Panc1 (cell line): Measurements from ENCODE around the gene ERC2. TPM values are rescaled to one million over a fixed set of nuclear protein-coding genes. Genes with fewer than 3 reads are reported as not detected.

Source experiments
- ATAC-seq: fragments of 200-7000 bp; cut with Tn5 transposase; 2 replicates; pipeline ENCODE4 v1.9.1; 2020; ENCODE audit warnings: mild to moderate bottlenecking, moderate library complexity
- BruUV-seq: library from RNA; stranded (reverse); fragments of 400-500 nt; replicated peaks from 2 replicates; lab custom pipeline; 2021; lab: Mats Ljungman, UMichigan
- CTCF ChIA-PET: fragments of 300-600 bp; sonication (Branson Sonifier 250); formaldehyde crosslinking; loops from one replicate; lab custom pipeline; 2022; ENCODE audit warnings: antibody characterized with exemption; lab: Charles Lee
- POLR2A ChIA-PET: fragments of 300-600 bp; sonication (Branson Sonifier 250); formaldehyde crosslinking; loops from one replicate; lab custom pipeline; 2022; ENCODE audit warnings: antibody characterized with exemption; lab: Charles Lee
- DNase-seq: peaks from one replicate; pipeline ENCODE4 v3.0.0-alpha.2; 2010; ENCODE audit warnings: low read depth, low spot score
- H3K27ac ChIP-seq: 2 replicates; pipeline ENCODE4 v1.5.1; 2011; ENCODE audit warnings: mild to moderate bottlenecking, low read length, inconsistent platforms
- H3K27me3 ChIP-seq: fragments of 200-500 bp; sonication (Bioruptor generic); 2 replicates; pipeline ENCODE4 v1.6.0; 2014; ENCODE audit warnings: low read length, inconsistent platforms; ENCODE audit not compliant: control insufficient read depth, insufficient read depth
- H3K36me3 ChIP-seq: fragments of 200-500 bp; sonication (Bioruptor generic); 2 replicates; pipeline ENCODE4 v1.5.1; 2014; ENCODE audit warnings: inconsistent platforms, mild to moderate bottlenecking, low read length, moderate library complexity; ENCODE audit not compliant: control insufficient read depth, insufficient read depth
- H3K4me1 ChIP-seq: 2 replicates; pipeline ENCODE4 v1.5.1; 2011; ENCODE audit warnings: inconsistent platforms, mild to moderate bottlenecking, low read length, moderate library complexity; ENCODE audit not compliant: control insufficient read depth, insufficient read depth
- H3K4me3 ChIP-seq, 2 experiments: 2 replicates each; pipeline ENCODE4 v1.5.1; 2011 to 2012; ENCODE audit warnings: low read depth in 2 of 2, low read length in 2 of 2, mild to moderate bottlenecking in 2 of 2, inconsistent platforms in 1 of 2, moderate library complexity in 1 of 2
- H3K9me3 ChIP-seq: fragments of 200-500 bp; sonication (Bioruptor generic); 2 replicates; pipeline ENCODE4 v1.5.1; 2014; ENCODE audit warnings: low read depth, mild to moderate bottlenecking, inconsistent platforms, low read length, moderate library complexity; ENCODE audit not compliant: control insufficient read depth, insufficient read depth
- POLR2AphosphoS5 ChIP-seq: IDR thresholded peaks from 2 replicates; pipeline ENCODE4 v1.6.1; 2012; ENCODE audit warnings: mild to moderate bottlenecking, low read depth, low read length, moderate library complexity
- SIN3A ChIP-seq: IDR thresholded peaks from 2 replicates; pipeline ENCODE4 v1.6.1; 2012; ENCODE audit warnings: low read depth, mild to moderate bottlenecking, low read length, moderate library complexity, borderline replicate concordance; ENCODE audit not compliant: insufficient read depth
- TCF7L2 ChIP-seq: IDR thresholded peaks from 2 replicates; pipeline ENCODE4 v1.6.1; 2011; ENCODE audit warnings: mild to moderate bottlenecking, low read depth, low read length, inconsistent platforms
- in situ Hi-C: cut with HindIII; loops from 2 replicates; pipeline ENCODE4 v1.10.0; 2016; ENCODE audit warnings: low sequenced_read_pairs, low pct_unique_long_range_greater_than_20kb
- intact Hi-C: fragments of 100-400 bp; cut with micrococcal nuclease; formaldehyde crosslinking; loops from one replicate; pipeline ENCODE4 v1.10.0; 2022; ENCODE audit not compliant: unreplicated experiment
- total RNA-seq: library from RNA; stranded (reverse); gene quantifications from one replicate; pipeline ENCODE4 v1.2.1, GENCODE V29; 2021; ENCODE audit not compliant: unreplicated experiment
- TF ChIP-seq, protein P1 (sequence below), 2 experiments: IDR thresholded peaks; 2 replicates each; pipeline ENCODE4 v1.6.1; 2011 to 2012; ENCODE audit warnings: low read depth in 2 of 2, control low read depth in 1 of 2, low read length in 1 of 2, mild to moderate bottlenecking in 1 of 2, moderate library complexity in 1 of 2; ENCODE audit not compliant: insufficient read depth in 1 of 2
- TF ChIP-seq, protein P2 (sequence below): fragments of 450-650 bp; IDR thresholded peaks from 2 replicates; pipeline ENCODE4 v1.5.1; 2017; ENCODE audit warnings: mild to moderate bottlenecking

ERC2 gene
- total RNA-seq, 1 experiment from 2014 or later: 0.33 TPM

DNA sequence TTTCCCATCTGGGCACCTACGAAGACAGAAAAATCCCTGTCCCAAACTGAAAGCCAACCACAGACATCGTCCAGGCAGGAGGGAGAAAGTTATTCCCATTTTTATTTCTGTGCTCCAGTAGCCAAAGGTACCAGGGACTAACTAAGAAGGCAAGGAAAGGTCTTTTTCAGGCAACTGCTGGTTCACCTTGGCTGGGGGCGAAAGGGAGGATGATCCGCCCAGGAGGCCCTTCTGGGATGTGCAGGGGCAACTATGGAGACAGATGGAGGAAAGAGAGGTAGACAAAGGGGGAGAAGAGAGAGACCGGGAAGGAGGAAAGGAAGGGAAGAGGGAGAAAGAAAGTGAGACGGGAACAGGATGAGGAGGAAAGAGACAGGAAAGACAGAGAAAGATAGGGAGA, 994.5 kb downstream of the ERC2 start:
- Histone ChIP-seq H3K27me3 (peaks cover 4% of the 10 kb centered on the region; the same call in 1 of the 2 replicates), H3K4me1 (no peaks in the 10 kb centered on the region), H3K4me3 (no peak overlapping the region), H3K36me3 (no peaks in the 10 kb centered on the region), H3K27ac (no peak overlapping the region), H3K9me3 (no peaks in the 10 kb centered on the region)
- in situ Hi-C loops (no loop called here), intact Hi-C loops (no loop called here)
- DNase-seq (no peak), ATAC-seq (no peak)
- BruUV-seq: no TSS peak
- ChIA-PET POLR2A (no interaction called here), CTCF (no interaction called here)
- no peak for TF ChIP-seq SIN3A
- TF ChIP-seq, protein P1, sequence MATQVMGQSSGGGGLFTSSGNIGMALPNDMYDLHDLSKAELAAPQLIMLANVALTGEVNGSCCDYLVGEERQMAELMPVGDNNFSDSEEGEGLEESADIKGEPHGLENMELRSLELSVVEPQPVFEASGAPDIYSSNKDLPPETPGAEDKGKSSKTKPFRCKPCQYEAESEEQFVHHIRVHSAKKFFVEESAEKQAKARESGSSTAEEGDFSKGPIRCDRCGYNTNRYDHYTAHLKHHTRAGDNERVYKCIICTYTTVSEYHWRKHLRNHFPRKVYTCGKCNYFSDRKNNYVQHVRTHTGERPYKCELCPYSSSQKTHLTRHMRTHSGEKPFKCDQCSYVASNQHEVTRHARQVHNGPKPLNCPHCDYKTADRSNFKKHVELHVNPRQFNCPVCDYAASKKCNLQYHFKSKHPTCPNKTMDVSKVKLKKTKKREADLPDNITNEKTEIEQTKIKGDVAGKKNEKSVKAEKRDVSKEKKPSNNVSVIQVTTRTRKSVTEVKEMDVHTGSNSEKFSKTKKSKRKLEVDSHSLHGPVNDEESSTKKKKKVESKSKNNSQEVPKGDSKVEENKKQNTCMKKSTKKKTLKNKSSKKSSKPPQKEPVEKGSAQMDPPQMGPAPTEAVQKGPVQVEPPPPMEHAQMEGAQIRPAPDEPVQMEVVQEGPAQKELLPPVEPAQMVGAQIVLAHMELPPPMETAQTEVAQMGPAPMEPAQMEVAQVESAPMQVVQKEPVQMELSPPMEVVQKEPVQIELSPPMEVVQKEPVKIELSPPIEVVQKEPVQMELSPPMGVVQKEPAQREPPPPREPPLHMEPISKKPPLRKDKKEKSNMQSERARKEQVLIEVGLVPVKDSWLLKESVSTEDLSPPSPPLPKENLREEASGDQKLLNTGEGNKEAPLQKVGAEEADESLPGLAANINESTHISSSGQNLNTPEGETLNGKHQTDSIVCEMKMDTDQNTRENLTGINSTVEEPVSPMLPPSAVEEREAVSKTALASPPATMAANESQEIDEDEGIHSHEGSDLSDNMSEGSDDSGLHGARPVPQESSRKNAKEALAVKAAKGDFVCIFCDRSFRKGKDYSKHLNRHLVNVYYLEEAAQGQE (IDR thresholded peaks at IDR 0.05; ENCODE audit: insufficient read depth in 1 of 2, low read depth in 2 of 2, low read length in 1 of 2): no peak
- TF ChIP-seq POLR2AphosphoS5: no peak
- TF ChIP-seq TCF7L2: no peak
- TF ChIP-seq, protein P2, sequence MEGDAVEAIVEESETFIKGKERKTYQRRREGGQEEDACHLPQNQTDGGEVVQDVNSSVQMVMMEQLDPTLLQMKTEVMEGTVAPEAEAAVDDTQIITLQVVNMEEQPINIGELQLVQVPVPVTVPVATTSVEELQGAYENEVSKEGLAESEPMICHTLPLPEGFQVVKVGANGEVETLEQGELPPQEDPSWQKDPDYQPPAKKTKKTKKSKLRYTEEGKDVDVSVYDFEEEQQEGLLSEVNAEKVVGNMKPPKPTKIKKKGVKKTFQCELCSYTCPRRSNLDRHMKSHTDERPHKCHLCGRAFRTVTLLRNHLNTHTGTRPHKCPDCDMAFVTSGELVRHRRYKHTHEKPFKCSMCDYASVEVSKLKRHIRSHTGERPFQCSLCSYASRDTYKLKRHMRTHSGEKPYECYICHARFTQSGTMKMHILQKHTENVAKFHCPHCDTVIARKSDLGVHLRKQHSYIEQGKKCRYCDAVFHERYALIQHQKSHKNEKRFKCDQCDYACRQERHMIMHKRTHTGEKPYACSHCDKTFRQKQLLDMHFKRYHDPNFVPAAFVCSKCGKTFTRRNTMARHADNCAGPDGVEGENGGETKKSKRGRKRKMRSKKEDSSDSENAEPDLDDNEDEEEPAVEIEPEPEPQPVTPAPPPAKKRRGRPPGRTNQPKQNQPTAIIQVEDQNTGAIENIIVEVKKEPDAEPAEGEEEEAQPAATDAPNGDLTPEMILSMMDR: no peak

DNA sequence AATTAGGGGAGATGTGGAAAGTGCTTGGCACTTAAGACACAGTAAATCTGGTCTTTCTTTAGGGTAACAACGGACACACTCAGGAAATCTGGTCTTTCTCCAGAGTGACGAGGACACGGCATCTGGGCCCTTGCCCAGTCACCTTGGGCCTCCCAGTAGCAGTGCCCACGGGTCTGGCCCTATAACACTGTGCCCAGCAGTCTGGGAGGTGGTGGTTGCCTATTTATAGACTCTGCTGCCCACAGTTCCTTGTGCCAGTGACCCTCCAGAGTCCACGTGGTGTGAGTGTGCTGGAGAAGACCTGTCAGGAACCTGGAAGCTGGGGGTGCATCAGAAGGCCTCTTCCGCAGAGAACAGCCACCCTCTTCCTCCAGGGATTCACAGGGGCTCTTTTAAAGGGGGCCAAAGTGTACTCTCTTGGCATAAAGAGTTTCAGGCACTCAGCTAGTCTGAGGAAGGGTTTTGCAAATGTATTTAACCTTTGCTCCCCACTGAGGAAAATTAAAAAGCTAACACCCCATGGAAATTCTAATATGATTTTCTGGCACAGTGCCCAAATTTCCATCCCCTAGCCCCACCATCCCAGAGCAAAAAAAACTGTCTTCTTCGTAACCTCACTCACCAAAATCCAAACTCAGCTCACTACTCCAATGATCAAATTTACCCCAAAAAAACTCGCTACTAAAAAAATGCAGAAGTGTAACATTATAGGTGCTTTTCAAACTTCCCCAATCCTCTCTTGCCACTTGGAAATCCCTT, 996.6 kb downstream of the ERC2 start:
- H3K36me3 ChIP-seq: no peaks in the 10 kb centered on the region
- CTCF ChIA-PET: no interaction called here
- POLR2A ChIA-PET: no interaction called here

More for the DNA sequence above, 996.6 kb downstream of the ERC2 start:
- no peak overlapping the region for H3K27ac ChIP-seq
- in situ Hi-C loops (no loop called here), intact Hi-C loops (no loop called here)
- H3K4me1 ChIP-seq: no peaks in the 10 kb centered on the region
- H3K4me3 ChIP-seq: no peak overlapping the region
- TF ChIP-seq TCF7L2 (no peak), SIN3A (no peak), POLR2AphosphoS5 (no peak)
- TF ChIP-seq, protein P1 (IDR thresholded peaks at IDR 0.05; ENCODE audit: insufficient read depth in 1 of 2, low read depth in 2 of 2, low read length in 1 of 2): no peak
- TF ChIP-seq, protein P2: no peak
- no peak for ATAC-seq
- BruUV-seq: no TSS peak
- no peaks in the 10 kb centered on the region for H3K9me3 ChIP-seq
- DNase-seq: no peak
- H3K27me3 ChIP-seq: no peaks in the 10 kb centered on the region
